ENCODE results near the gene GMPR. TPM values are rescaled to one million over a fixed set of nuclear protein-coding genes. Genes with fewer than 3 reads are reported as not detected.

The GMPR gene
- total RNA-seq, 1 donor from 2014 or later = 2.0 TPM

- peak in 1 of 2 donors; percentile 87 for DNase-seq (ENCODE audit: extremely low spot score in 2 of 2)
- no peaks in the 10 kb centered on the region for H3K9me3 ChIP-seq
- H3K27ac ChIP-seq = no peak overlapping the region
- H3K4me3 ChIP-seq = no peak overlapping the region
- H3K36me3 ChIP-seq = no peaks in the 10 kb centered on the region
- intact Hi-C loops (cut with DNase I) = no loop called here
- H3K27me3 ChIP-seq = no peaks in the 10 kb centered on the region
- peaks cover 8% of the 10 kb centered on the region for H3K4me1 ChIP-seq
- TF ChIP-seq POLR2A (IDR thresholded peaks at IDR 0.05) (no peak), POLR2AphosphoS5 (IDR thresholded peaks at IDR 0.05; ENCODE audit: insufficient read depth in 1 of 2, low read depth in 1 of 2) (no peak), CTCF (IDR thresholded peaks at IDR 0.05) (no peak)
Observed at GRCh38 chr6:16198061-16198705, 40.2 kb upstream of the GMPR start.

GRCh38 chr6:16199804-16200203 is 38.6 kb upstream of the GMPR start:
- peak overlapping the region; percentile 43 for H3K27ac ChIP-seq
- DNase-seq (ENCODE audit: extremely low spot score in 2 of 2) = peak in 1 of 2 donors; percentile 52
- intact Hi-C loops (cut with DNase I) = no loop called here
- H3K9me3 ChIP-seq = no peaks in the 10 kb centered on the region
- peaks cover 8% of the 10 kb centered on the region for H3K4me1 ChIP-seq
- peak overlapping the region; percentile 5 to 30 for H3K4me3 ChIP-seq
- H3K36me3 ChIP-seq = no peaks in the 10 kb centered on the region
- TF ChIP-seq POLR2AphosphoS5 (IDR thresholded peaks at IDR 0.05; ENCODE audit: insufficient read depth in 1 of 2, low read depth in 1 of 2) = no peak
- TF ChIP-seq CTCF (IDR thresholded peaks at IDR 0.05) = no peak
- TF ChIP-seq POLR2A (IDR thresholded peaks at IDR 0.05) = no peak
- no peaks in the 10 kb centered on the region for H3K27me3 ChIP-seq

GRCh38 chr6:16200321-16200883 is 38.0 kb upstream of the GMPR start:
- Histone ChIP-seq H3K27me3 (no peaks in the 10 kb centered on the region), H3K27ac (peak overlapping the region; percentile 43), H3K4me1 (peaks cover 8% of the 10 kb centered on the region), H3K36me3 (no peaks in the 10 kb centered on the region), H3K9me3 (no peaks in the 10 kb centered on the region), H3K4me3 (peak overlapping the region; percentile 5 to 30)
- intact Hi-C loops (cut with DNase I) = no loop called here
- TF ChIP-seq POLR2A (IDR thresholded peaks at IDR 0.05) (no peak), POLR2AphosphoS5 (IDR thresholded peaks at IDR 0.05; ENCODE audit: insufficient read depth in 1 of 2, low read depth in 1 of 2) (no peak), CTCF (IDR thresholded peaks at IDR 0.05) (no peak)
- no peak for DNase-seq (ENCODE audit: extremely low spot score in 2 of 2)

GRCh38 chr6:16201706-16202105 is 36.7 kb upstream of the GMPR start:
- no peaks in the 10 kb centered on the region for H3K27me3 ChIP-seq
- H3K4me3 ChIP-seq = no peak overlapping the region
- DNase-seq (ENCODE audit: extremely low spot score in 2 of 2) = no peak
- H3K4me1 ChIP-seq = peaks cover 8% of the 10 kb centered on the region
- H3K9me3 ChIP-seq = no peaks in the 10 kb centered on the region
- H3K36me3 ChIP-seq = no peaks in the 10 kb centered on the region
- H3K27ac ChIP-seq = no peak overlapping the region
- intact Hi-C loops (cut with DNase I) = no loop called here
- TF ChIP-seq POLR2AphosphoS5 (IDR thresholded peaks at IDR 0.05; ENCODE audit: insufficient read depth in 1 of 2, low read depth in 1 of 2) (no peak), POLR2A (IDR thresholded peaks at IDR 0.05) (no peak), CTCF (IDR thresholded peaks at IDR 0.05) (no peak)
